HG03095 (cell line): ENCODE data around the gene CXCR1.
"Not testable (repeated sequence)": the region's sequence is repeated elsewhere in the genome, so short reads cannot be mapped to it uniquely, and the experiment has no call there.

Experiments used
- ATAC-seq: cut with Tn5 transposase; IDR thresholded peaks from one replicate; pipeline ENCODE4 v1.9.1; 2021; ENCODE audit warnings: moderate library complexity; ENCODE audit not compliant: unreplicated experiment

Gene CXCR1

GRCh38 chr2:218162814-218163213 lies 3.9 kb downstream of the CXCR1 start:
- no peak for ATAC-seq

GRCh38 chr2:218161644-218162043 lies 5.1 kb downstream of the CXCR1 start:
- ATAC-seq: no peak

GRCh38 chr2:218155953-218156479 lies 10.7 kb downstream of the CXCR1 start:
- ATAC-seq: no peak

- ATAC-seq: no peak
Observed at GRCh38 chr2:218152777-218153176, 14.0 kb downstream of the CXCR1 start.

- no peak for ATAC-seq
Observed at GRCh38 chr2:218152172-218152571, 14.6 kb downstream of the CXCR1 start.

GRCh38 chr2:218149848-218150440 lies 16.8 kb downstream of the CXCR1 start:
- ATAC-seq: no peak

GRCh38 chr2:218149098-218149497 lies 17.7 kb downstream of the CXCR1 start:
- no peak for ATAC-seq

- ATAC-seq: no peak
Observed at GRCh38 chr2:218146056-218146455, 20.7 kb downstream of the CXCR1 start.

- no peak for ATAC-seq
Observed at GRCh38 chr2:218145124-218145523, 21.6 kb downstream of the CXCR1 start.

GRCh38 chr2:218138047-218138446 lies 28.7 kb downstream of the CXCR1 start:
- ATAC-seq: no peak

GRCh38 chr2:218137514-218137913 lies 29.2 kb downstream of the CXCR1 start:
- no peak for ATAC-seq

- no peak for ATAC-seq
Observed at GRCh38 chr2:218130822-218131221, 35.9 kb downstream of the CXCR1 start.

- no peak for ATAC-seq
Observed at GRCh38 chr2:218130377-218130776, 36.4 kb downstream of the CXCR1 start.

GRCh38 chr2:218129458-218130135 lies 37.2 kb downstream of the CXCR1 start:
- ATAC-seq: no peak

GRCh38 chr2:218128781-218129457 lies 37.8 kb downstream of the CXCR1 start:
- no peak for ATAC-seq

GRCh38 chr2:218127929-218128455 lies 38.8 kb downstream of the CXCR1 start:
- ATAC-seq: no peak

GRCh38 chr2:218125626-218126080 lies 41.1 kb downstream of the CXCR1 start, which contains the start of gene CXCR2:
Gene CXCR2 (plus strand): TSS chr2:218126028. CDS start chr2:218134802, 8,774 bp downstream.
- no peak for ATAC-seq

GRCh38 chr2:218125095-218125494 lies 41.7 kb downstream of the CXCR1 start:
- no peak for ATAC-seq

- ATAC-seq: no peak
Observed at GRCh38 chr2:218123986-218124385, 42.8 kb downstream of the CXCR1 start.

GRCh38 chr2:218122286-218122685 lies 44.5 kb downstream of the CXCR1 start:
- not testable (repeated sequence) for ATAC-seq

GRCh38 chr2:218121789-218122188 lies 45.0 kb downstream of the CXCR1 start:
- ATAC-seq: not testable (repeated sequence)
